GM21619 (cell line): ENCODE results near the gene PLCXD1.
"Not testable (repeated sequence)": the region's sequence is repeated elsewhere in the genome, so short reads cannot be mapped to it uniquely, and the experiment has no call there.

Experiments used
- ATAC-seq: cut with Tn5 transposase; IDR thresholded peaks from one replicate; pipeline ENCODE4 v1.9.1; 2021; ENCODE audit not compliant: unreplicated experiment

PLCXD1 gene

DNA sequence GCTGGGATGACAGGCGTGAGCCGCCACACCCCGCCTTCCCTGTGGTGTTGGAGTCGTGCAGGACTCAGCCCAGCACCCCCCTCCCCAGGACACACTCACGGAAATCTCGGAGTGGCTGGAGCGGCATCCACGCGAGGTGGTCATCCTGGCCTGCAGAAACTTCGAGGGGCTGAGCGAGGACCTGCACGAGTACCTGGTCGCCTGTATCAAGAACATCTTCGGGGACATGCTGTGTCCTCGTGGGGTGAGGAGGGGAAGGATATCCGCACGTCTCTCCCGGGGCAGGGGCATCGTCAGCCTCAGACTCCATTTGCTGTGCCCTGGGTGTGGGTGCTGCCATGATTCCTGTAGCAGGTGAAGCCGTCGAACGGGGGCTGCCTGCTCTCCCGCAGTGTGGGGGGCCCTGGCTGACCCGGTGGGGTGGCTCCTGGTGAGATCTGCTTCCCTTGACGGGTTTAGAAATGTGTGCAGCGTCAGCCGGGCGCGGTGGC is 10.3 kb downstream of the PLCXD1 start:
- no peak for ATAC-seq

DNA sequence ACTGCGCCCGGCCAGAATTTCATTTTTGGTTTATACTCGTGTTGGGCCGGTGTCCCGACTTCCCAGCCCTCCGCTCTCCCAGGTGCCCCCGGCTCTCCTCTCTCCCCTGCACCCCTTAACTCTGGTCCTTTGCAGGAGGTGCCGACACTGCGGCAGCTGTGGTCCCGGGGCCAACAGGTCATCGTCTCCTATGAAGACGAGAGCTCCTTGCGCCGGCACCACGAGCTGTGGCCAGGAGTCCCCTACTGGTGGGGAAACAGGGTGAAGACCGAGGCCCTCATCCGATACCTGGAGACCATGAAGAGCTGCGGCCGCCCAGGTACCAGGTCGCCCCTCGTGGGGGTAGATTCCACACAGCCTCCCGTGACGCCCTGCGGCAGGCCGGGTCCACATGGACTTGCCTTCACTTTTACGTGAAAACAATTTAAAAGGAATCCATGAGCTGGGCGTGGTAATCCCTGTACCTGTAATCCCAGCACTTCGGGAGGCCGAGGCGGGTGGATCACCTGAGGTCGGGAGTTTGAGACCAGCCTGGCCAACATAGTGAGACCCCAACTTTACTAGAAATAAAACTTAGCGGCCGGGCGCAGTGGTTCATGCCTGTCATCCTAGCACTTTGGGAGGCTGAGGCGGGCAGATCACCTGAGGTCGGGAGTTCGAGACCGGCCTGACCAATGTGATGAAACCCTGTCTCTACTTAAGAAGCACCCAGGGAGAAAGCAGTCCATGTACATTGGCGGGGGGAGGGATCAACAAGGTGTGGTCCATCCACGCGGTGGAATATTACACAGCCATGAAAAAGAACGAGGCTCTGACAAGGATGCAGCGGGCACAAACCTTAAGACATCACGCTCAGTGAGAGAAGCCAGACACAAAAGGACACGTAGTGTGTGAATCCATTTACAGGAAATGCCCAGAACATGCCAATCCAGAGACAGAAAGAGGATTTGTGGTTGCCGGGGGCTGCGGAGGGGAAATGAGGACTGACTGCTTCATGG is 12.0 kb downstream of the PLCXD1 start:
- no peak for ATAC-seq

DNA sequence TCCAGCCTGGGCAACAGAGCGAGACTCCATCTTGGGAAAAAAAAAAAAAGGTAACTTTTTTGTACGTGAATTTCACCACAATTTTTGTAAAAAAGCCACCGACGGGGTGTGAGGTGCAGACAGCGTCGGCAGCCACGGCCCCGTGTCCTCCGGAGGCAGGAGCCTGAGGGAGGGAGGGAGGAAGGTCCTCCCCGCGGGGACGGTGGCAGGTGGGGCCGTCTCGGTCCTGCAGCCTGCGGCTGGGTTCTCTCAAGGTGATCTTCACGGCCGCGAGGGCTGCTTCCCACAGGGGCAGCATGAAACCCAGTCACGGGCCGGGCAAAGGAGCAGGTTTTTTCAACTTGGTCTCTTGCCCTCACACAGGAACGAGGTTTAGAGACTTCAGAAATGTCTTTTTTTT is 14.0 kb downstream of the PLCXD1 start:
- no peak for ATAC-seq

DNA sequence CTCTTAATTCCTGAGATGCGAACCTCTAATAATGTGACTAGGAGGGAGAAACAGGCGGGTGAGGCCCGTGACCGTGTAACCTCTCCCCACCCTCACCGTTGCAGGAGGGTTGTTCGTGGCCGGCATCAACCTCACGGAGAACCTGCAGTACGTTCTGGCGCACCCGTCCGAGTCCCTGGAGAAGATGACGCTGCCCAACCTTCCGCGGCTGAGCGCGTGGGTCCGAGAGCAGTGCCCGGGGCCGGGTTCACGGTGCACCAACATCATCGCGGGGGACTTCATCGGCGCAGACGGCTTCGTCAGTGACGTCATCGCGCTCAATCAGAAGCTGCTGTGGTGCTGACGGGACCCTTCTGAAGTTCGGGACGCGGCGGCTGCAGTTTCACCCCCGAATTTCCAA is 17.8 kb downstream of the PLCXD1 start:
- no peak for ATAC-seq

DNA sequence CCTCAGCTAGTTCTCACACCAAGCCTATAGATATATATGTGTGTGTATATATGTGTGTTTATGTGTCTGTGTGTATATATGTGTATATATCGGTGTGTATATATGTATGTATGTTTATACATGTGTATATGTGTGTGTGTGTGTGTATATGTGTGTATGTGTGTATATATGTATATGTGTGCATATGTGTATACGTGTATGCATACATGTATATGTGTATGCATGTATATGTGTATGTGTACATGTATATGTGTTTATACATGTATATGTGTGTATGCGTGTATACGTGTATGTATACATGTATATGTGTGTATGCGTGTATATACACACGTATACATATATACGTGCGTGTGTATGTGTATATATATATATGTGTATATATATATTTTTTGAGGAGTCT is 19.2 kb downstream of the PLCXD1 start:
- ATAC-seq, result no peak

DNA sequence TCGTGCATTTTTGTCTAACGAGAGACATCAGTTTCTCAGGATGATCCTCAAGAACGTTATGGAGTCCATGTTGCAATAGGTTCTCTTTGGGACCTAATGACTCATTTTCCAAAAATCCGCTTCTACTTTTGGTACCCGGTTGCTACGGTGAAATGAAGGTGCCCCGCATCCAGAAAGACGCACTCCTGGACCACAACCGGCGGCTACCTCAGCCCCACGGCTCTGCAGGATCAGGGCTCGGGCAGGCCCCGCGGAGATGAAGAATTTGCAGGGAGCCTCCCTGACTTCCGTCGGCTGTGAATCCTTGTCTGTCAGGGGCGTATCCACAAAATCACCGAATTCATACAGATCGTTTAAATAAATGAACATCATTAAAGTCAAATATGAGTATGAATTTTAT is 21.8 kb downstream of the PLCXD1 start:
- ATAC-seq, result no peak

DNA sequence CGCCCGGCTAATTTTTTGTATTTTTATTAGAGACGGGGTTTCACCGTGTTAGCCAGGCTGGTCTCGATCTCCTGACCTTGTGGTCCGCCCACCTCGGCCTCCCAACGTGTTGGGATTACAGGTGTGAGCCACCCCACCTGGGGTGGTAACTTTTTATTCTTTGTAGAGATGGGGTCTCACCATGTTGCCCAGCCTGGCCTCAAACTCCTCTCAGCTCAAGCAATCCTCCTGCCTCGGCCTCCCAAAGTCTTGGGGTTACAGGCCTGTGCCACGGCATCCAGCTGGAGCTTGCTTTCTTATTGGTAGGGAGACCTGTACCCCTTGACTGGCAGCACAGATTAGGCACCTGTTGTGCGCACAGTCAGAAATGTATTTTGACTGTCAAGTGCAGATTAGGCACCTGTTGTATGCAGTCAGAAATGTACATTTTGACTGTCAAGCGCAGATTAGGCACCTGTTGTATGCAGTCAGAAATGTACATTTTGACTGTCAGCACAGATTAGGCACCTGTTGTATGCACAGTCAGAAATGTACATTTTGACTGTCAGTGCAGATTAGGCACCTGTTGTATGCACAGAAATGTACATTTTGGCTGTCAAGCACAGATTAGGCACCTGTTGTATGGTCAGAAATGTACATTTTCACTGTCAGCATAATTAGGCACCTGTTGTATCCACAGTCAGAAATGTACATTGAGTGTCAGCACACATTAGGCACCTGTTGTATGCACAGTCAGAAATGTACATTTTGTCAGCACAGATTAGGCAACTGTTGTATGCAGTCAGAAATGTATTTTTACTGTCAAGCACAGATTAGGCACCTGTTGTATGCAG is 24.8 kb downstream of the PLCXD1 start:
- not testable (repeated sequence) for ATAC-seq

DNA sequence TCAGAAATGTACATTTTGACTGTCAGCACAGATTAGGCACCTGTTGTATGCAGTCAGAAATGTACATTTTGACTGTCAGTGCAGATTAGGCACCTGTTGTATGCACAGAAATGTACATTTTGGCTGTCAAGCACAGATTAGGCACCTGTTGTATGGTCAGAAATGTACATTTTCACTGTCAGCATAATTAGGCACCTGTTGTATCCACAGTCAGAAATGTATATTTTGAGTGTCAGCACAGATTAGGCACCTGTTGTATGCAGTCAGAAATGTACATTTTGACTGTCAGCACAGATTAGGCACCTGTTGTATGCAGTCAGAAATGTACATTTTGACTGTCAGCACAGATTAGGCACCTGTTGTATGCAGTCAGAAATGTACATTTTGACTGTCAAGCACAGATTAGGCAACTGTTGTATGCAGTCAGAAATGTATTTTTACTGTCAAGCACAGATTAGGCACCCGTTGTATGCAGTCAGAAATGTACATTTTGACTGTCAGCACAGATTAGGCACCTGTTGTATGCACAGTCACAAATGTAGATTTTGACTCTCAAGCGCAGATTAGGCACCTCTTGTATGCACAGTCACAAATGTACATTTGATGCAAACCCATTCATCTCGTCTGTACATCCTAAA is 25.6 kb downstream of the PLCXD1 start:
- not testable (repeated sequence) for ATAC-seq

DNA sequence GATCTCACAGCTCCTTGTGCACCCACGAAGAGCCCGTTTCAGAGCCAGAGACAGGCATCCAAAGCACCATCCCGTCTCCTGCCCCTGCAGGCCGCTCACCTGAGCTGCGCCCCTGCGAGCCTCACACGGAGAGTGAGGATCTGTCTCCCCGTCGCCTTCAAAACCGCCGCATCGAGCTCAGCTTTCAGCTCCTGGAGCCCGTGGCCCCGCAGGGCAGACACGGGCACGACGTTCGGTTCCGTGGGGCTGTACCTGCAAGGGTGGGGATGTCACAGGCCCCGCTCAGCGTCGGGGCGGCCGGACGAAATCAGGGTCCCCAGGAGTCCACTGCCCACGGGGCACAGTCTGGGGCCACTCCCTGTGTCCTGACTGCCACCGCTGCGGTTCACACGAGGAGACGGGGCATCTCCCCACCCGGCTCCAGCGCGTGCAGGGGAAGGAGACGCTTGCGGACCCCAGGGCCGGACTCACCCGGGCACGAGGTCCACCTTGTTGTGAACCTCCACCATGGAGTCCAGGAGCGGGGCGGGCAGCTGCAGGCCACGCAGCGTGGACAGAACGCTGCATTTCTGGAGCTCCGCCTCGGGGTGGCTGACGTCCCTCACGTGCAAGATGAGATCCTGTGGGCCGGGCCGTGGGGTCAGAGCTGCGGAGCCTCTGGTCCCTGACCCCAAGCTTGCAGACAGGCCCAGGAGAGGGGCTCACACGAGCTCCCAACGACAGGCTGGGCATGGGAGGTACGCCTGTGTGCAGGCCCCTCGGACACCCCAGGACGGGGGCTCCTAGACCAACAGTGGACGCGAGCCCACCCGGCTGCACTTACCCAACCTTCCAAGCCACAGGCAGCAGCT is 26.3 kb downstream of the PLCXD1 start:
- ATAC-seq, result no peak

DNA sequence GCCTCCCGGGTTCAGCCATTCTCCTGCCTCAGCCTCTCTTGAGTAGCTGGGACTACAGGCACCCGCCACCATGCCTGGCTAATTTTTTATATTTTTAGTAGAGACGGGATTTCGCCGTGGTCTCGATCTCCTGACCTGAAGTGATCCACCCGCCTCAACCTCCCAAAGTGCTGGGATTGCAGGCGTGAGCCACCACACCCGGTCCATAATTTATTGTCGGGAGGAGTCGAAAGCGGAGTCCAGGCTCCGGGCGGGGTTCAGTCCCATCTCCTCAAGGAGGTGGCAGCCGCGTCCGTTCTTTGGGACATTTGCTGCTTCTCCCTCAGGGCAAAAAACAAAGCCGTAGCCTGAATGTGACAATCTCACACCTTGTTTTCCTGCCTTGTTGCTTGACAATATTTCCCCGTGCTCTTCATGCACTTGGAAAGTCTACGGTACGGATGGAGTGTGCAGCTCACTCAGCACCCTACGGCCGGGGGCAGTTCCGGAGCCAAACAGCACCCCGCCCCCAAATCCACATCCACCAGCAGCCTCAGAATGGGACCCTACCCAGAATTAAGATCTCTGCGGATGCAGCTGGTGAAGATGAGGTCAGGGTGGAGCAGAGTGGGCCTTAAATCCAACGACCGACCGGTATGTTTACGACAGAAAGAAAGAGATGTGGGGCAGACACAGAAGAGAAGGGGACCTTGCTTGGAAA is 27.8 kb downstream of the PLCXD1 start:
- no peak for ATAC-seq

DNA sequence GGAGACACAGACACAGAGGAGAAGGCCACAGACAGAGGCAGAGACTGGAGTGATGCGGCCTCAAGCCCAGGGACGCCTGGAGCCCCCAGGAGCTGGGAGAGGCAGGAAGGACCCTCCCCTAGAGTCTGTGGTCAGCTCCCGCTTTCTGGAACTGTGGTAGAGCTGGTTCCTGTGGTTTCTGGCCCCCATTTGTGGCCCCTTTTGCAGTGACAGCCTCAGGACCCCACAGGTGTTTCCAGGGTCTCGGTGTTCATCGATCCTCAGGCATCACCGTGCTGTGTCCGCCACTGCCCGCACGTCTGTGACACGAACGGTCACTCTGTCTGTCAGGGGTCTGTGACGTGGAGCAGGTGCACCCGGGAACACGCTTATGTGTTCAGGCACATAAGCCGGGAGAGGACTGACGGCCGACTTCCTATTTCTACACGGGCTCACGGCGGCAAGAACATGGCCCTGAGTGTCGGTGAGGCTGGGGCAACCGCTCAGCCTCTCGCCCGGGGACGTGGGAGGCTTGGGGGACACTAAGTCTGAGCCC is 29.5 kb downstream of the PLCXD1 start:
- ATAC-seq, result no peak

DNA sequence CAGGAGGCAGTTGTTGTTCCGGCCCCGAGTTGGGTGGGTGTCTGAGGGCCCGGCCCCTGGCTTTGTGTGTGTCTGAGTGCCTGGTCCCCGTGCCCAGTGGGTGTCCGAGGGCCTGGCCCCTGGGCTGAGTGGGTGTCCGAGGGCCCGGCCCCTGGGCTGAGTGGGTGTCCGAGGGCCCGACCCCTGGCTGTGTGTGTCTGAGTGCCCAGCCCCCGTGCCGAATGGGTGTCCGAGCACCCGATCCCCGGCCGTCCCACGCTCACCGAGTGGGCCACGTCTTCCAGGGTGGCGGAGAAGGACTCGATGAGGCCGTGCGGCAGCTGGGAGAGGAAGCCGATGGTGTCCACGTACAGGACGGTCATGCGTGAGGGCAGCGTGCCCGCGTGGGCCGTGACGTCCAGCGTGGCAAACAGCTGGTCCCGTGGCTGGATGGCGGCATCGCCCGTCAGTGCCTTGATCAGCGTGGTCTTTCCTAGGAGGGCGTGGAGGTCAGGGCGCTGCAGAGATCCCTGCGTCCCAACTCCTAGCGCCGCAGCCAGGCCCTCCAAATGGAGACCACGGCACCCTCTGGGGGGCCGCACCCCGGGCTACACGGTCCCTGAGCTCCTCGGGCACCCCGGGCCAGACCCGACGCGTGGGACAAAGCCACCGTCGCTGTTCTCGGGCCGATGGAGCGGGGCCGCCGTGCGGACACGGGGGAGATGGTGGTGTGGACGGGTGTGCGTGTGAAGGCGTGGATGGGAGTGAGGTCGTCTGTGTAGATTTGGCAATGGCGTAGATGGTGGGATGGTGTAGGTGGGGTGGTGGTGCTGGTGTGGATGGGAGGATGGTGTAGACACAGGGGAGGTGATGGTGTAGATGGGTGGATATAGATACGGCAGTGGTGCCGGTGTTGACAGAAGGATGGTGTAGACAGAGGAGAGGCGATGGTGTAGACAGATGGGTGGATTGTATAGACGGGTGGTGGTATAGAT is 30.3 kb downstream of the PLCXD1 start:
- no peak for ATAC-seq

DNA sequence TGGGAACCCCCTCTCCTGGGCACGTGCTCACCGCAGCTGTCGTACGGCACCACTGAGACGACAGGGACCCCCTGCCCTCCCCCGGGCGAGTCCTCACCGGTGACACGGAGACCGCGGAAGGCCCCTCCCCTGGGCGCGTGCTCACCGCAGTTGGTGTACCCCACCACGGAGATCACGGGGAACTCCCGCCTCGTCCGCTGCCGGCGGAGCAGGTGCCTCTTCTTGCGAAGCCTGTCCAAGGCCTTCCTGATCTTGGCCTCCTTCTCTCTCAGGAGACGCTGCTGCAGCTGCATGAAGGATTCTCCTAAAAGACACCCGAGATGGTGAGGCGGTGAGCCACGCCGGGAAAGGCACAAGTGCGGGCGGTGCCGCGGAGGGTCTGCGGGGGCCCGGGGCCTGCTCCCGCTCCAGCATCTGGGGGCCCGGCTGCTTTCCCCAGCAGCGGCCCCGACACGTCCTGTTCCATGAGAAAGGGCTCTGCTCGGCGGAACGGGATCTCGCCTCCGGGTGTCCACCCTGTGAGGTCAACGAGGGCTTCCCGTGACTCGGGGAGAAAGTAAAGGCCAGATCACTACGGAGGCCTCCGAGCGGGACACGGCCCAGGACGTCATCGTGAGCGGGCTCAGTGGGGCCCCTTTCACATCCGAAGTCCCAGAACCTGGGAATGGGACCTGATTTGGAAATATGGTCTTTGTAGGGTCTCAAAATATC is 31.6 kb downstream of the PLCXD1 start:
- ATAC-seq, result no peak

DNA sequence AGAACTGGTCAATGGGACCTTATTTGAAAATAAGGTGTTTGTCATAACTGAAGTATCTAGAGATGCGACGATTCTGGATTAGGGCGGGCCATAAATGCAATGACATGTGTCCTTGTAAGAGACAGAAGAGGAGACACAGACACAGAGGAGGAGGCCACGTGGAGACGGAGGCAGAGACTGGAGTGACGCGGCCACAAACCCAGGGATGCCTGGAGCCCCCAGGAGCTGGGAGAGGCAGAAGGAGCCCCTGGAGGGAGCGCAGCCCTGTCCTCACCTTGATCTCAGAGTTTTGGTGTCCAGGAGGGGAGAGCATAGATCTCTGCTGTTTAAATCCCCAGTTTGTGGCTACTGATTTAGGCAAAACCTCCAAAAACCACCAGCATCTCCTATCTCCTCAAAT is 32.4 kb downstream of the PLCXD1 start:
- no peak for ATAC-seq

DNA sequence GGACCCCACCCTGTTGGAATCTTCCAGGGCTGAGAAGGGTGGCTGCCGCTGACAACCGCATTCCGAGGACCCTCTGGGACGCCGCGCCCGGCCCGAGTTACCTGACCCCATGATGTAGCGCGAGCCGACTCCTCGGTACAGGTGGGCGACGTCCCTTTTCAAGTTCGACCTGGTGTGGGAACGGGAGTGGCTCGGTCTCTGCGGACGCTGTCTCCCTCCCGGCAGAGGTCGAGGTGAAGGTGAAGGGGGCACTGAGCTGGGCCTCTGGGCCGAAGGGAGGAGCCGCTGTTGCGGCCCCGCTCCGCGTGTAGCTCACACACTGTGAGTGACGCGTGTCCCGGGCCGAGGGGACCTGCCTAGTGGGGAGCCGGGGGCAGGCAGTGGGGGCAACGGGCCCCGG is 32.9 kb downstream of the PLCXD1 start:
- ATAC-seq, result no peak

DNA sequence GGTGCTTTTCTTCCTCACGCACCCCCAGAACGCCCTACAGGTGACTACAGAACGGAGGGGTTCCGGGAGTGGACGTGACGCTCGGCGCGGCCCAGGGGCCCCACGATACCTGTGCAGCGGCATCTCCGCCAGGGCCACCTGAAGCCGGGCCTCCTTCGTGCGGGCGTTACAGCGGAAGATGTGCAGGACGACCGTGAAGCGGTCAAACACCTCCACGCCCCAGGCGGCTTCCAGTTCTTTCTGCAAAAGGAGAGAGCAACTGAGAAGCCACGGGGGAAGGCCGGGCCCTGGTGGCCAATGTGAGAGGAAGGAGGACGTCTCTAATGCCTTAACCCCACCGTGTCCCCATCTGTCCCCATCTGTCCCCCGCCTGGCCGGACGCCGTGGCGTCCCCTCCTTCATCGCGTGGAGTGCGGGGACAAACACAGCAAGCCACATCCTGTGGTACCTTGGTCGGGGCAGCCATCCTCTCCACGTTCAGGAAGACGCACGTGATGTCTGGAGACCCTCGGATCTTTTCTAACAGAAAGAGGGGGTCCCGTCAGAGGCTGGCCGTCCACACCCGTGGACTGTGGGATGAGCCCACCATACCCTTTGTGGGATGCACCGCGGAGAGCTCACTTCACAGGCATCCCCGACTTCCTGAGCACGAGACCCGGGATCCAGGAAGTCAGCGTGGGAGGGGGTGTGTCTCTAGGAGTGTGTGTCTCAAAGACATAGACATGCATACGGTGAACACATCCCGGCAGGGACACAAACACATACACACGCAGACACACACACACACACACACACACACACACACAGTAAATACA is 33.8 kb downstream of the PLCXD1 start:
- ATAC-seq, result no peak
